IPS-20b (cell line): ENCODE measurements around the gene HNF1B.
"Not testable (repeated sequence)": the region's sequence is repeated elsewhere in the genome, so short reads cannot be mapped to it uniquely, and the experiment has no call there.

ENCODE experiments used
- H3K27ac ChIP-seq: one replicate; pipeline ENCODE4 v1.5.1; 2013; ENCODE audit warnings: low read length
- H3K27me3 ChIP-seq: 2 replicates; pipeline ENCODE4 v1.6.1; 2013; ENCODE audit warnings: mild to moderate bottlenecking, low read length, inconsistent platforms; ENCODE audit not compliant: insufficient read depth
- H3K36me3 ChIP-seq: 2 replicates; pipeline ENCODE4 v1.6.1; 2013; ENCODE audit warnings: low read depth, mild to moderate bottlenecking, inconsistent platforms, low read length, moderate library complexity; ENCODE audit not compliant: insufficient read depth
- H3K4me1 ChIP-seq: 2 replicates; pipeline ENCODE4 v1.6.1; 2013; ENCODE audit warnings: mild to moderate bottlenecking, control low read depth, inconsistent platforms, low read length, moderate library complexity; ENCODE audit not compliant: insufficient read depth
- H3K4me3 ChIP-seq: 2 replicates; pipeline ENCODE4 v1.5.1; 2013; ENCODE audit warnings: mild to moderate bottlenecking, low read length, inconsistent platforms
- H3K9ac ChIP-seq: 2 replicates; pipeline ENCODE4 v1.6.1; 2013; ENCODE audit warnings: low read depth, mild to moderate bottlenecking, inconsistent platforms, low read length, moderate library complexity
- H3K9me3 ChIP-seq: 2 replicates; pipeline ENCODE4 v1.6.1; 2013; ENCODE audit warnings: mild to moderate bottlenecking, low read depth, low read length, inconsistent platforms; ENCODE audit not compliant: insufficient read depth

The HNF1B gene

GRCh38 chr17:37697381-37697780 lies 47.5 kb downstream of the HNF1B start:
- H3K27me3 ChIP-seq = no peaks in the 10 kb centered on the region
- H3K4me1 ChIP-seq = no peaks in the 10 kb centered on the region
- H3K27ac ChIP-seq = no peak overlapping the region
- no peaks in the 10 kb centered on the region for H3K36me3 ChIP-seq
- peaks cover 14% of the 10 kb centered on the region for H3K9me3 ChIP-seq
- no peak overlapping the region for H3K4me3 ChIP-seq
- no peak overlapping the region for H3K9ac ChIP-seq

- Histone ChIP-seq H3K36me3 (no peaks in the 10 kb centered on the region), H3K4me1 (no peaks in the 10 kb centered on the region), H3K9ac (no peak overlapping the region), H3K4me3 (no peak overlapping the region), H3K27me3 (no peaks in the 10 kb centered on the region), H3K27ac (no peak overlapping the region), H3K9me3 (peaks cover 14% of the 10 kb centered on the region)
Measured at GRCh38 chr17:37696366-37696765, 48.5 kb downstream of the HNF1B start.

GRCh38 chr17:37695726-37696125 lies 49.1 kb downstream of the HNF1B start:
- H3K27me3 ChIP-seq = no peaks in the 10 kb centered on the region
- no peaks in the 10 kb centered on the region for H3K36me3 ChIP-seq
- peaks cover 14% of the 10 kb centered on the region for H3K9me3 ChIP-seq
- H3K9ac ChIP-seq = no peak overlapping the region
- no peak overlapping the region for H3K4me3 ChIP-seq
- H3K27ac ChIP-seq = no peak overlapping the region
- H3K4me1 ChIP-seq = no peaks in the 10 kb centered on the region

GRCh38 chr17:37694734-37695133 lies 50.1 kb downstream of the HNF1B start:
- no peaks in the 10 kb centered on the region for H3K36me3 ChIP-seq
- H3K27ac ChIP-seq = no peak overlapping the region
- H3K9ac ChIP-seq = no peak overlapping the region
- H3K9me3 ChIP-seq = peaks cover 14% of the 10 kb centered on the region
- H3K4me3 ChIP-seq = no peak overlapping the region
- H3K27me3 ChIP-seq = no peaks in the 10 kb centered on the region
- H3K4me1 ChIP-seq = no peaks in the 10 kb centered on the region

- Histone ChIP-seq H3K36me3 (no peaks in the 10 kb centered on the region), H3K27me3 (no peaks in the 10 kb centered on the region), H3K4me1 (no peaks in the 10 kb centered on the region), H3K4me3 (no peak overlapping the region), H3K9ac (no peak overlapping the region), H3K9me3 (peaks cover 14% of the 10 kb centered on the region), H3K27ac (no peak overlapping the region)
Measured at GRCh38 chr17:37693328-37693727, 51.5 kb downstream of the HNF1B start.

GRCh38 chr17:37691807-37692206 lies 53.1 kb downstream of the HNF1B start:
- peaks cover 14% of the 10 kb centered on the region for H3K9me3 ChIP-seq
- no peak overlapping the region for H3K27ac ChIP-seq
- no peaks in the 10 kb centered on the region for H3K27me3 ChIP-seq
- no peak overlapping the region for H3K4me3 ChIP-seq
- H3K9ac ChIP-seq = no peak overlapping the region
- no peaks in the 10 kb centered on the region for H3K4me1 ChIP-seq
- H3K36me3 ChIP-seq = no peaks in the 10 kb centered on the region

GRCh38 chr17:37689317-37689716 lies 55.5 kb downstream of the HNF1B start:
- H3K4me3 ChIP-seq = no peak overlapping the region
- H3K9me3 ChIP-seq = no peaks in the 10 kb centered on the region
- H3K9ac ChIP-seq = no peak overlapping the region
- H3K27ac ChIP-seq = no peak overlapping the region
- no peaks in the 10 kb centered on the region for H3K36me3 ChIP-seq
- no peaks in the 10 kb centered on the region for H3K4me1 ChIP-seq
- H3K27me3 ChIP-seq = no peaks in the 10 kb centered on the region

- no peaks in the 10 kb centered on the region for H3K36me3 ChIP-seq
- no peaks in the 10 kb centered on the region; the same call in 1 of the 2 replicates for H3K9me3 ChIP-seq
- H3K27ac ChIP-seq = no peak overlapping the region
- H3K4me3 ChIP-seq = no peak overlapping the region
- no peak overlapping the region for H3K9ac ChIP-seq
- H3K27me3 ChIP-seq = no peaks in the 10 kb centered on the region
- H3K4me1 ChIP-seq = no peaks in the 10 kb centered on the region
Measured at GRCh38 chr17:37683454-37683984, 61.3 kb downstream of the HNF1B start.

- H3K36me3 ChIP-seq = no peaks in the 10 kb centered on the region
- no peaks in the 10 kb centered on the region for H3K27me3 ChIP-seq
- no peak overlapping the region for H3K27ac ChIP-seq
- H3K4me1 ChIP-seq = no peaks in the 10 kb centered on the region
- H3K9ac ChIP-seq = no peak overlapping the region
- H3K9me3 ChIP-seq = no peaks in the 10 kb centered on the region; the same call in 1 of the 2 replicates
- H3K4me3 ChIP-seq = no peak overlapping the region
Measured at GRCh38 chr17:37682007-37682406, 62.9 kb downstream of the HNF1B start.

GRCh38 chr17:37679995-37680394 lies 64.9 kb downstream of the HNF1B start:
- H3K9me3 ChIP-seq, H3K36me3 ChIP-seq, H3K4me3 ChIP-seq, H3K27me3 ChIP-seq, H3K9ac ChIP-seq, H3K4me1 ChIP-seq, H3K27ac ChIP-seq: not testable (repeated sequence)

GRCh38 chr17:37678036-37678435 lies 66.8 kb downstream of the HNF1B start:
- Histone ChIP-seq H3K27ac (no peak overlapping the region), H3K27me3 (no peaks in the 10 kb centered on the region), H3K4me3 (no peak overlapping the region), H3K4me1 (no peaks in the 10 kb centered on the region), H3K9me3 (no peaks in the 10 kb centered on the region; the same call in 1 of the 2 replicates), H3K9ac (no peak overlapping the region), H3K36me3 (no peaks in the 10 kb centered on the region)

- Histone ChIP-seq H3K4me1 (no peaks in the 10 kb centered on the region), H3K4me3 (no peak overlapping the region), H3K27ac (no peak overlapping the region), H3K36me3 (no peaks in the 10 kb centered on the region), H3K27me3 (no peaks in the 10 kb centered on the region), H3K9me3 (no peaks in the 10 kb centered on the region; the same call in 1 of the 2 replicates), H3K9ac (no peak overlapping the region)
Measured at GRCh38 chr17:37677021-37677420, 67.8 kb downstream of the HNF1B start.
